HG02798 (cell line): ENCODE results near the gene CHI3L1.

ENCODE experiments used
- ATAC-seq: cut with Tn5 transposase; IDR thresholded peaks from one replicate; pipeline ENCODE4 v1.9.1; 2021; ENCODE audit warnings: mild to moderate bottlenecking; ENCODE audit not compliant: unreplicated experiment, poor library complexity

CHI3L1 gene

DNA sequence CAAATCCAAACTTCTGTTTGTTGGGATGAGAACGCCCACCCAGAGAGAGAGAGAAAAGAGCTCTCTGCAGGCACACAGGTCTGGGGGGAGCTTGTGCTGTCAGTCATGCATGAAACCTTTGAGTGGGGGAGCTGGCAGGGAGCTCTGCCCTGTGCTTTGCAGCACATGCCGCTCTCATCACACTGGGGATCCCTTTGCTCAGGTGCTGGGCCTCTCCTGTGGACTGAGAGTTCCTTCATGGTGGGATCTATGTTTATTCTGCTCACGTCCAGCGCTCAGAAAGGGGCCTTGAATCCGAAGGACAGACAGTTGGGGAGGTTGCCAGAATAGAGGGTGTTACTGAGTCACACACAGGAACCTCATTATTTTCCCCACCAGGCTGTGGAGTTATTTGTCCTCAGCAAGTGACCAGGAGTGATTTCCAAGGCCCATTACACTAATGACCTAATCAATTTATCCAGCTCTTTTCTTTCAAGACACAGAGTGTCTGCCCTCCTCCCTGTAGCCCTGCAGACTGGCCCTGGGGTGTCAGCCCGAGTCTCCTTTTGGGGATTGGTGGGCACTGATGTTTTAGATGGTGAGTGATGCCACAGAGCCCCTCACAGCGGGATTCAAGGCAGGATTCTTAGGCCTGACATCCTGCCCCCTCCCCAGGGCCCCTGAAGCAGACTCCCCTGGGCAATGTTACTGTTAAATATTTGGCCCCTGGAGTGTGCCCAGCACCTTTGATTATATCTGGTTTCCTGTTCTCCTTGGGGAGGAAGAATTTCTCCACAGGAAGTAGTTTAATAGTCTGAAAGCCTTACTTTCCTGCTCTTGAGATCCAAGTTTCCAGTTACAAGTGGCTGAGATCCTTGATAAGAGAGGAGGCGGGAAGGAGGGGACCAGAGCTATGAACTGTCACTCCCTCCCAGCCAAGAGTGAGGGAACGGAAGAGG lies 33.2 kb downstream of the CHI3L1 start:
- no peak for ATAC-seq

DNA sequence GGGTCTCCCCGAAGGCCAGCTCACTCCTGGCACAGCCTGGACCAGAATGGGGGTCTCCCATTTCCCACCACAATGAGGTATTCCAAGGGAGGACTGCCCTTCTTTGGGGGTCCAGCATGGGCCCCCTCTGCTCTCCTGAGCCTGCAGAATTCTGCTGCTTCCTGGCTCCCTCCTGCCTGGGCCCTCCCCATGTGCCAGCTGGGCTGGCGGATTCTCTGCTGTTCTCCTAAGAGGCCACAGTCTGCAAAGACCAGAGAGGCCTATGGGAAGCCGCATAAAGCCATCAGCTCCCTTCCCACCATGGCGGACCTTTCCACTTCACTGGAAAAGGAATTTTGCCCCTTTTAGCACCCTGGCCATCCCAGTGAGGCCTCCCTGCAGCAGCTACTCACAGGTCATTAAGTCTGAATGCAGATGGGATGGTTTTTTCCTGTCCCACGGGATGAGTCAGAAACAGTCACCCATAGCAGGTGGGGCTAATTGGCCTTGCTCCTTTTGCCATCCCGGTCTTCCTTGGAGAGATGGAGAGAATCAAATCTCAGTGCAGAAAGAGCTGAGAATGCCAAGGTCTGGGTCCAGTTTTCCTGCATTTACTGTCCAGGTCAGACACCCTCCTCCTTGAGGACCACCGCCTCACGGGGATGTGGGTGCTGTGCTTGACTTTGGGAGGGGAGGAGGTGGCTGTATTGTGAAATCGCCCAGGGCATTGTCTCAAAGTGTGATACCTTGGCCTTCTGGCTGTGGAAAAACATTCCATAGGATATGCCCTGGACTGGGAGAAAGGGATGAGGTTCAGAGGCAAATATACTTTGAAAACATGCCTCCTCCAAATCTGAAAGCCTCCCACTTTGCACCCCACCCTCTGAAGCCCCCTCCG lies 34.1 kb downstream of the CHI3L1 start:
- ATAC-seq, result no peak

DNA sequence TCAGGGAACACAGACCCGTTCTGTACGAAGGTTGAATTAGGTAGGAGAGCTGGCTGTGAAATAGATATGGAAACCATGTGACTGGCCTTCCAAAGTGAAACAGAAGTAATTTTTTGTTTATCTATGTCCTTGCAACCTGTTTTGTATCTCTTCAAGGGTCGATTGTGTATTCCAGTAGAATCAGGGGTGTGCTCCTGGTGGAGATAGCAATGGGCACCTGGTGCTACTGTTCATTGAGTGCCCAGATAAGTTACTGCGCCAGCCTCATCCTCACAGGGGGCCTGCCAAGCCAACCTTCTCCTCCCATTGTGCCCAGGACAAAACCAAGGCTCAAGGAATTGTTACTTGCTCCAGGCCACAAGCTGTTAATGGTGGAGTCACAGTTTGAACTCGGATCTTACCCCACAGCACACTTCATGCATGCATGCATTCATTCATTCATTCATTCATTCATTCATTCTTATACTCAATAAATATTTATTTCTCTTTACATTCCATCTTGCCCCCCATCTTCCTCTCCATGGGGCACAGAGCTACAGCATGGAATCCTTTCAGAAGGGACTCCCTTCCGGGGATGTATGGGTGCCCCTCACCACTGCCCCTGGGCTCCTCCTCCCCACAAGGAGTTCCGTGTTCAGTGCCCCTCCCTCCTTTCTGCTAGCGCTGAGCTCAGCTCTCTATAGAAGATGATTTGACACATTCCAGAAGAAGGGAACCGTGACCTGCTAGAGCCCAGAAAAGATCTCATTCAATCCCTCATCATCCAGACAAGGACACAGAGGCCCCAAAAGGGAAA lies 34.9 kb downstream of the CHI3L1 start:
- ATAC-seq, result no peak

- no peak for ATAC-seq
Measured at GRCh38 chr1:203150511-203151297, 35.8 kb downstream of the CHI3L1 start.

DNA sequence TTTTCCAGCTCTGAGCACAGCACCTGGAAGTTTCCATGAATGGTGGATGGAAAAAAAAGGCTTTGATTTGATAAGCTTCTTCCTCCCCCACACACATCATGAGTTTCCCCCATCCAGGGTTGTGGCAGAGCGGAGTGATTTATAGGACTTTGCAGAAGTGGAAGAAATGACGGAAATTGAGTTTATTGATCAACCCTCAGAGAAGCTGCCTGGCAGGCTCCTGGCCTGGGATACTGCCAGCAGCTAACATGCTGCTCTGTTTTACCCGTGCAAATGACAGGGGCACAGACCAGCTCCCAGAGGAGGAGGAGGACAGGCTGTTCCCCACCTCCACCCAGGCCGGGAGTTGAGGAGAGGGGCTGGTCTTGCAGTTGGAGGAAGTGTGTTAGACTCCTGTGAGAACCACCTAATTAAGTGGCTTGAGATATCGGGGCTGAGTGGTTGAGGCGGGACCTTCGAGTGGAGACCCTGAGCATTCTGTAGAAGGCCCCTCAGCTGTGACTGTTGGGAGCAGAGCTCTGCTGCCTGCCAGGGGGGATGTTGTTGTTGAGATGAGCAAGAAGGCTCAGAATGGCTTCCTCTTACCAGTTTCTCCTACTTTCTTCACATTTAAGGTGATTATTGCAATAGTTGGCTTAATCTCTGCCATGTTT lies 37.2 kb downstream of the CHI3L1 start:
- no peak for ATAC-seq

- ATAC-seq, result no peak
Measured at GRCh38 chr1:203148579-203148978, 37.9 kb downstream of the CHI3L1 start.

GRCh38 chr1:203148127-203148526 lies 38.4 kb downstream of the CHI3L1 start:
- ATAC-seq, result no peak

GRCh38 chr1:203147376-203147775 lies 39.1 kb downstream of the CHI3L1 start:
- no peak for ATAC-seq

DNA sequence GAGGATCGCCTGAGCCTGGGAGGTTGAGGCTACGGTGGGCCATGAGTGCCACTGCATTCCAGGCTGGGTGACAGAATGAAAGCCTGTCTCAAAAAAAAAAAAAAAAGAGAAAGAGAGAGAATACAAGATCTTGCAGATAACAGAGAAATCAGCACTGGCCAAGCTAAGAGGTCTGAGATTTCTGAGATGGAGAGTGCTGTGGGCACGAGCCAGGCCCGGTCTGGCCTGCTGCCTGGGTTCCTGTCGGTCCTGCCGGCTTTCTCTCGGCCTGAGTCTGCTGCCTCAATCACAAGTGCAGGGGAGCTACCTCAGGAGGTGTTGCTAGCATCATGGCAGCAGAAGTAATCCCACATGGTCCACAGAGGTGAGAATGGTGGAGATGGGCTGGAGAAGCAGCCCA lies 40.0 kb downstream of the CHI3L1 start:
- no peak for ATAC-seq

GRCh38 chr1:203146042-203146369 lies 40.5 kb downstream of the CHI3L1 start:
- no peak for ATAC-seq

DNA sequence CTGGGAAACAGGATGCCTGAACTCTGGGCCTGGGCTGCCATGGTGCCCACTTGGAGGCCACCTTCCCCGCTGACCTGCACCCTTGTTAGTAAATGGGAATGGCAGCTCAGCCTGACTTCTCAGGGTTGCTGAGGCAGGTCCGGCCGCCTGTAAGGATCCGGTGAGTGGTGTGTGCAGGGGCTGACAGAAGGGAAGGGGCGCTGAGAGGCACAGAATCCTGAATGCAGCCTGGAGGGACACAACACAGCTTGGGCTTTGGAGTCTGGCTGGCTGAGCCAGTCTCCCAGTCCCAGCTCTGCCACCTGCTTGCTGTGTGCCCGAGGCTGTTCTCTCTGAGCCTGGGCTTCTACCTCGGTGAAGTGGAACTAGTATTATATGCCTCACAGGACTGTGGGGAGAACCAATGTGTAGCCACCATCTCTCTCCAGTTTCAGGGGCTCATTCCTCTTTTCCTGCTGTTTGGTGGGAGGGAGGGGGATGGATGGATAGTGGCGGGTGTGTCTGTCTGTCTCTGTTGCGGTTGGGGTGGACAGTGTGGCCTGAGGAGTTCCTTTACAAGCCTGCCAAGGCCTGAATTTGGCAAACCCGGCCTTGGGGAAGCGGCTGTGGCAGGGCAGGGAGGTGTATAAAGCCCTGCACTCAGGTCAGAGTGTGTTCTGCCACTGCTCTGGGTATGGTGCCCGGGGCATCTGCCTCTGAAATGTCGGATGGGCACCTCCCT lies 41.0 kb downstream of the CHI3L1 start:
- no peak for ATAC-seq

DNA sequence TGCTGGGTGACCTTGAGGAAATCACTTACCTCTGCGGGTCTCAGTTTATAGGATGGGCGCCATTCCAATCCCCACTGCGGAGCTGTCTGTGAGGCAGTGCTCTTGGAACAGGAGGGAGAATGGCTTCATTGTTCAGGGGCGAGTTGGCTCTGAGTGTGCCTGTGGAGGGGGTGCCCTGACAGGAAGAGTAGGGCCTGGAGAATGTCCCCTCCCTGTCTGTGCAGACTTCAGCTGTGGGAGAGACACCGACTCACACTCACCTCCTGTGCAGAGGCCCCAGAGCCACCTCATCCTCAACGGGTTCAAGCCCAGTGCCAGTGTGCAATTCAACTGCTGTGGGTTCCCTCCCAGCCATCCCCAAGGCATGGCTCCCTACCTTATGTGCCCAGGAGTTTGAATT lies 41.8 kb downstream of the CHI3L1 start:
- ATAC-seq, result no peak

DNA sequence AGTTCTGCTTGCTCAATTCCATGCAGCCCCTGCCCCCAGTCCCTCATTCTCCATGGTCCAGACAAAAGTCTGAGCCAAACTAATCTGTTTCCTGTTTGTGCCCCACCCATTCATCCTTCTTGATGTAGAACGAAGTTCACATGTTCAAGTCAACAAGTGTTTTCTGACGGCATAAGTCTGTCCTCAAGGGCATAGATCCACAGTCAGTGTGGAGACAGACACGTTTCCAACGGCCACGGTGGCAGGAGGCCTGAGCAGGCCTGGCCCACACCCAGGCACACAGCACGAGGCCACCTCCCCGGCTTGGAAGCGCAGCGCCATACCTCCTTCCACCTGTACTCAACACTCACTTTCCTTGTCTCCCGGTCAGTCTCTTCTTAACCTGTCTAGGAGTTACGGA lies 42.9 kb downstream of the CHI3L1 start:
- ATAC-seq, result no peak

DNA sequence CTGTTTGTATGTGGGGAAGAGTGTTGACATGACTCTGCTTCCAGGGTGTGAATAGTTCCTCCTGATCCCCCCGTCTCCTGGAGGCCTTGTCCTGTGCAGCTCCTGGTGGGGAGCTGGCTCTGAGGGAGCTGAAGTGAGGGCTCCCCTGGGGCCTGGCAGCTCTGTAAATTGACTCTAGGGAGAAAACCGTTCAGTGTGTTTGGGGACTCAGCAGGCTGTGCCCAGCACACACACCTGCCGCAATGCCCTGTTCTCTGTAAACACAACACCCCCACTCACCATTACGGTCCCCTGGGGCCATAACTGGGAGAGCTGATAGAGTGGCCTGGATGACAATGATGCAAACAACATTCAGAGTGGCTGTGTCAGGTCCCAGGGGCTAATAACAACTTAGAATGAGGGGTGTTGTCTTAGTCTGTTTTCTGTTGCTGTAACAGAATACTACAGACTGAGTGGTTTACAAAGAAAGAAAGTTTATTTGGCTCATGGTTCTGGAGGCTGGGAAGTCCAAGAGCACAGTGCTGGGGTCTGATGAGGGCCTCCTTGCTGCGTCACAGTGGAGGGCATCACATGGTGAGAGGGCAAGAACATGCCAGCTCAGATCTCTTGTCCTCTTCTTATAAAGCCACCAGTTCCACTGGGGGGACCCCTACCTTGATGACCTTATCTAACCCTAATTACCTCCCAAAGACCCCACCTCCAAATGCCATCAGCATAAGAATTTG lies 43.7 kb downstream of the CHI3L1 start:
- no peak for ATAC-seq

DNA sequence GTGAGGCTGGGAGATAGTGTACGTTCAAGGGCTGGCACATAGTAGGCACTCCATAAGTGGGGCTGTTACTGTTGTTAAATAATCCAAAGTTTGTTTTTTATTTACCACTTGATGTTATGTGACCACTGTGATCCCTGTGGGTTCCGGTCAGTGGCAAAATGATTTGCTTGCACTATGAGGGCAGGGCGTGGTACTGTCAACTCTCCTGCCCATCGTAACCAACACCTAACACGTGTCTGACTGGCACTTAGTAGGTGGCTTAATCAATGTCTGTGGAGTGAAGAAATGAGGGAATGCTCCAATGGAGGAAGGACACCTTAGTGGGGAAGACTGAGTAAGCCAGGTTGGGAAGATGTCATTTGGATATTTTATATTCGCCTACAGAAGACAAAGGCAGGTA lies 44.4 kb downstream of the CHI3L1 start:
- no peak for ATAC-seq

DNA sequence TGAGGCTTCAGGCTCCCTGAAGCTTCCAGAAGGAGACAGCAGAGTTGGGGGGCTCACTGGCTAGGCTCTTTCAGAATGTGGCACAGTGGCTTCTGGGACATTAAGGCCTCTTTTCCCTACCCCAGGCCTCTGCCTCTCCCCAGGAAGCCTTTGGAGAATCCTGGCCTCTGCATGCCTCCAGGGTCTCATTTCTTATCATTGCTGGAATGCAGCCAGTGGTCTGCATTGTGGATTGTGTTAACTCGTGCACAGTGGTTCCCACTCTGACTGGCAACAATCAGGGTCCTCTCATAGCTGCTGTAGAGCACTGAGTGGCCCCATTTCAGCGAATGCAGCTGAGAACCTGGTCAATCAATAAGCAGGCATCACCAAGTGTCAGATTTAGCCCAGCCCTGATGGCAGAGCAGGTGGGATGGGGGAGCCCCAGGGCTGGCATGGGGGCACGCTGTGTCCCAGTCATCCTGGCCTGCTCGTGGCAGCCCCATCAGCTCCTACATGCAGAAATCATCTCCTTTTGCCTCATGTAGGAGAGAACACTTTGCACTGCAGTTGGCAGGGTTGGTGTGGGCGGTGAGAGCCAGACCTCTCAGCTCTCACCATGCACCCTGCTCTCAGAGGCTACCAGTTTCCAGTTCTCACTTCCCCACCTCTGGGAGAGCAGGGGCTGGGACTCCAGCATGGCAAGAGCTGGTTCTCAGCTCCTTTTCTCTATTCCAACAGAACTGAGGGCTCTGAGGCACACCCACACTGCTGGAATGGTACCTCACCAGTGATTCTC lies 45.6 kb downstream of the CHI3L1 start:
- ATAC-seq, result no peak

GRCh38 chr1:203139976-203140475 lies 46.5 kb downstream of the CHI3L1 start:
- ATAC-seq, result no peak
